Breast epithelium (tissue), 4 donors: ENCODE results near the gene TSGA10. TPM values are rescaled to one million over a fixed set of nuclear protein-coding genes. Genes with fewer than 3 reads are reported as not detected.

ENCODE experiments used
- DNase-seq, 2 donors: peaks; one replicate each; pipeline ENCODE4 v3.0.0-alpha.2; 2019; ENCODE audit warnings: low spot score in 2 of 2
- H3K27ac ChIP-seq, 2 donors: fragments of 200-600 bp; sonication (generic) in 1 of 2; one replicate each; pipeline ENCODE4 v1.5.1; 2016 to 2019; ENCODE audit warnings: mild to moderate bottlenecking in 1 of 2
- H3K27me3 ChIP-seq, 2 donors: fragments of 200-600 bp; sonication (generic) in 1 of 2; one replicate each; pipeline versions ENCODE4 v1.5.1 to v1.6.0; 2017 to 2019; ENCODE audit warnings: control low read depth in 1 of 2, mild to moderate bottlenecking in 1 of 2
- H3K36me3 ChIP-seq: fragments of 200-600 bp; one replicate; pipeline ENCODE4 v1.5.1; 2019
- H3K4me1 ChIP-seq, 2 donors: fragments of 200-600 bp; sonication (generic); one replicate each; pipeline ENCODE4 v1.5.1; 2016 to 2019; ENCODE audit warnings: control low read depth in 1 of 2
- H3K4me3 ChIP-seq, 3 donors: fragments of 200-600 bp; sonication (generic); 1 replicate in 2 of 3; 2 replicates in 1 of 3; pipeline ENCODE4 v1.5.1; 2016 to 2019; ENCODE audit warnings: mild to moderate bottlenecking in 3 of 3, moderate library complexity in 2 of 3
- H3K9me3 ChIP-seq, 2 donors: fragments of 200-600 bp; sonication (generic) in 1 of 2; one replicate each; pipeline ENCODE4 v1.5.1; 2016 to 2019; ENCODE audit warnings: control low read depth in 1 of 2
- POLR2A ChIP-seq: fragments of 450-650 bp; IDR thresholded peaks from one replicate; pipeline ENCODE4 v1.6.1; 2016; ENCODE audit warnings: antibody characterized with exemption, mild to moderate bottlenecking, moderate library complexity
- POLR2AphosphoS5 ChIP-seq, 3 donors: sonication (generic); formaldehyde crosslinking; IDR thresholded peaks; one replicate each; pipeline ENCODE4 v1.6.1; 2017; ENCODE audit warnings: antibody characterized with exemption in 3 of 3
- intact Hi-C: fragments of 100-400 bp; cut with DNase I; formaldehyde crosslinking; loops from one replicate; pipeline ENCODE4 v1.15.1; 2023; ENCODE audit warnings: low total_unique reads
- total RNA-seq, 3 donors: library from RNA; depleted of rRNA; stranded (reverse); fragments of >200 nt; gene quantifications; one replicate each; pipeline ENCODE4 v1.1.0, GENCODE V29; 2016
- TF ChIP-seq, protein P1 (sequence below), 3 donors: fragments of 450-650 bp; IDR thresholded peaks; one replicate each; pipeline ENCODE4 v1.5.1; 2016 to 2017; ENCODE audit warnings: antibody characterized with exemption in 3 of 3, mild to moderate bottlenecking in 3 of 3, moderate library complexity in 3 of 3

Gene TSGA10
- total RNA-seq, 3 donors from 2014 or later = 7.2 to 40.2 (median 17.1) TPM

GRCh38 chr2:99180755-99181623 lies 26.2 kb upstream of the TSGA10 start, which contains the start of the genes MITD1 and MRPL30:
Gene MITD1, minus strand, starts transcription at chr2:99181058. Its CDS starts 77 bp downstream, at chr2:99180981.
Gene MRPL30, plus strand, starts transcription at chr2:99181184. Its CDS starts 5,020 bp downstream, at chr2:99186204.
- Histone ChIP-seq H3K4me3 (peak within 1 kb of the TSS; percentile 73 to 84 (median 75)), H3K4me1 (peaks cover 0 to 6% of the 10 kb centered on the region in 2 donors), H3K27ac (peak within 1 kb of the TSS; percentile 66 to 81), H3K9me3 (no peaks in the 10 kb centered on the region), H3K27me3 (no peaks in the 10 kb centered on the region), H3K36me3 (no peaks in the 10 kb centered on the region)
- intact Hi-C loops = no loop called here
- TF ChIP-seq, protein P1, sequence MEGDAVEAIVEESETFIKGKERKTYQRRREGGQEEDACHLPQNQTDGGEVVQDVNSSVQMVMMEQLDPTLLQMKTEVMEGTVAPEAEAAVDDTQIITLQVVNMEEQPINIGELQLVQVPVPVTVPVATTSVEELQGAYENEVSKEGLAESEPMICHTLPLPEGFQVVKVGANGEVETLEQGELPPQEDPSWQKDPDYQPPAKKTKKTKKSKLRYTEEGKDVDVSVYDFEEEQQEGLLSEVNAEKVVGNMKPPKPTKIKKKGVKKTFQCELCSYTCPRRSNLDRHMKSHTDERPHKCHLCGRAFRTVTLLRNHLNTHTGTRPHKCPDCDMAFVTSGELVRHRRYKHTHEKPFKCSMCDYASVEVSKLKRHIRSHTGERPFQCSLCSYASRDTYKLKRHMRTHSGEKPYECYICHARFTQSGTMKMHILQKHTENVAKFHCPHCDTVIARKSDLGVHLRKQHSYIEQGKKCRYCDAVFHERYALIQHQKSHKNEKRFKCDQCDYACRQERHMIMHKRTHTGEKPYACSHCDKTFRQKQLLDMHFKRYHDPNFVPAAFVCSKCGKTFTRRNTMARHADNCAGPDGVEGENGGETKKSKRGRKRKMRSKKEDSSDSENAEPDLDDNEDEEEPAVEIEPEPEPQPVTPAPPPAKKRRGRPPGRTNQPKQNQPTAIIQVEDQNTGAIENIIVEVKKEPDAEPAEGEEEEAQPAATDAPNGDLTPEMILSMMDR (IDR thresholded peaks at IDR 0.05) = no peak
- TF ChIP-seq POLR2A (peak; percentile 26), POLR2AphosphoS5 (IDR thresholded peaks at IDR 0.05) (peak; percentile 89 to 95 (median 95))
- DNase-seq = peak; percentile 88

- Histone ChIP-seq H3K36me3 (no peaks in the 10 kb centered on the region), H3K27ac (no peak overlapping the region), H3K4me1 (no peaks in the 10 kb centered on the region), H3K27me3 (no peaks in the 10 kb centered on the region), H3K9me3 (no peaks in the 10 kb centered on the region), H3K4me3 (no peak overlapping the region)
- intact Hi-C loops = no loop called here
- no peak for DNase-seq
- TF ChIP-seq POLR2AphosphoS5 (IDR thresholded peaks at IDR 0.05) (no peak), POLR2A (no peak)
- TF ChIP-seq, protein P1 (IDR thresholded peaks at IDR 0.05) = no peak
Measured at GRCh38 chr2:99171377-99172140, 16.8 kb upstream of the TSGA10 start.

- H3K9me3 ChIP-seq = no peaks in the 10 kb centered on the region
- TF ChIP-seq, protein P1 (IDR thresholded peaks at IDR 0.05) = no peak
- TF ChIP-seq POLR2AphosphoS5 (IDR thresholded peaks at IDR 0.05) (no peak), POLR2A (no peak)
Measured at GRCh38 chr2:99169534-99169933, 14.8 kb upstream of the TSGA10 start.

GRCh38 chr2:99166218-99166617 lies 11.5 kb upstream of the TSGA10 start:
- H3K36me3 ChIP-seq = no peaks in the 10 kb centered on the region
- TF ChIP-seq, protein P1 (IDR thresholded peaks at IDR 0.05) = no peak
- TF ChIP-seq POLR2A (no peak), POLR2AphosphoS5 (IDR thresholded peaks at IDR 0.05) (no peak)
- no peak for DNase-seq
- no peaks in the 10 kb centered on the region for H3K27me3 ChIP-seq
- no peak overlapping the region for H3K4me3 ChIP-seq
- H3K9me3 ChIP-seq = no peaks in the 10 kb centered on the region
- no peak overlapping the region for H3K27ac ChIP-seq
- H3K4me1 ChIP-seq = no peaks in the 10 kb centered on the region
- intact Hi-C loops = no loop called here

More at GRCh38 chr2:99169534-99169933, 14.8 kb upstream of the TSGA10 start:
- Histone ChIP-seq H3K27ac (no peak overlapping the region), H3K4me3 (no peak overlapping the region), H3K27me3 (no peaks in the 10 kb centered on the region), H3K36me3 (no peaks in the 10 kb centered on the region), H3K4me1 (no peaks in the 10 kb centered on the region)
- no peak for DNase-seq
- intact Hi-C loops = no loop called here
